Renal cortical epithelial cell (primary cell): ENCODE measurements around the gene TLX1. TPM values are rescaled to one million over a fixed set of nuclear protein-coding genes. Genes with fewer than 3 reads are reported as not detected.

ENCODE experiments used
- DNase-seq: peaks from one replicate; pipeline ENCODE4 v3.0.0-alpha.2; 2011; ENCODE audit warnings: low read depth
- total RNA-seq: library from RNA; depleted of rRNA; stranded (reverse); fragments of >200 nt; gene quantifications from 2 replicates; pipeline ENCODE4 v1.2.3, GENCODE V29; 2014

Gene TLX1
- total RNA-seq, 1 donor from 2014 or later, result not detected

GRCh38 chr10:101112799-101113594, 18.1 kb upstream of the TLX1 start:
- DNase-seq, result no peak

- no peak for DNase-seq
These were observed 17.2 kb upstream of the TLX1 start for GRCh38 chr10:101113890-101114403.

GRCh38 chr10:101114646-101115045, 16.5 kb upstream of the TLX1 start:
- no peak for DNase-seq

GRCh38 chr10:101116754-101117153, 14.3 kb upstream of the TLX1 start:
- DNase-seq, result no peak

- DNase-seq, result no peak
These were observed 13.1 kb upstream of the TLX1 start for GRCh38 chr10:101118031-101118430.

- DNase-seq, result no peak
These were observed 10.6 kb upstream of the TLX1 start for GRCh38 chr10:101120520-101120883.

- no peak for DNase-seq
These were observed 10.0 kb upstream of the TLX1 start for GRCh38 chr10:101120884-101121653.

- no peak for DNase-seq
These were observed 9.5 kb upstream of the TLX1 start for GRCh38 chr10:101121654-101122031.

GRCh38 chr10:101122270-101123084, 8.6 kb upstream of the TLX1 start:
- DNase-seq, result no peak

GRCh38 chr10:101123085-101123814, 7.8 kb upstream of the TLX1 start:
- no peak for DNase-seq

- no peak for DNase-seq
These were observed 7.1 kb upstream of the TLX1 start for GRCh38 chr10:101123815-101124617.

- DNase-seq, result no peak
These were observed 6.2 kb upstream of the TLX1 start for GRCh38 chr10:101124933-101125332.

- DNase-seq, result no peak
These were observed 4.1 kb upstream of the TLX1 start for GRCh38 chr10:101126684-101127628.

- no peak for DNase-seq
These were observed 959 bp upstream of the TLX1 start for GRCh38 chr10:101130141-101130540.

- no peak for DNase-seq
These were observed 999 bp downstream of the TLX1 start for GRCh38 chr10:101131962-101132635.

- DNase-seq, result no peak
These were observed 1.8 kb downstream of the TLX1 start for GRCh38 chr10:101132636-101133473.

GRCh38 chr10:101133489-101134298, 2.6 kb downstream of the TLX1 start:
- no peak for DNase-seq
